Endothelial cell of umbilical vein (primary cell): Measurements from ENCODE around the gene AKAP8L.

Experiments used
- EZH2 ChIP-seq: IDR thresholded peaks from 2 replicates; pipeline ENCODE4 v1.6.1; 2012; ENCODE audit warnings: borderline replicate concordance, low read depth, mild to moderate bottlenecking, moderate library complexity, low read length, inconsistent platforms; ENCODE audit not compliant: severe bottlenecking
- FOS ChIP-seq: IDR thresholded peaks from 2 replicates; pipeline ENCODE4 v1.6.1; 2011; ENCODE audit warnings: mild to moderate bottlenecking, low read length, moderate library complexity, borderline replicate concordance; ENCODE audit not compliant: insufficient read depth
- GATA2 ChIP-seq: IDR thresholded peaks from 2 replicates; pipeline ENCODE4 v1.7.0; 2011; ENCODE audit warnings: low read depth, mild to moderate bottlenecking, moderate library complexity, mixed read lengths, low read length; ENCODE audit not compliant: insufficient read length, insufficient read depth
- JUN ChIP-seq: IDR thresholded peaks from 2 replicates; pipeline ENCODE4 v1.6.1; 2011; ENCODE audit warnings: borderline replicate concordance, low read depth; ENCODE audit not compliant: insufficient read length, insufficient read depth
- MAX ChIP-seq: IDR thresholded peaks from 2 replicates; pipeline ENCODE4 v1.6.1; 2011; ENCODE audit not compliant: insufficient read depth, insufficient read length
- POLR2A ChIP-seq: IDR thresholded peaks from 2 replicates; pipeline ENCODE4 v1.6.1; 2012; ENCODE audit warnings: low read depth, mild to moderate bottlenecking, control low read depth, low read length
- POLR2AphosphoS5 ChIP-seq: IDR thresholded peaks from 2 replicates; pipeline ENCODE4 v1.6.1; 2012; ENCODE audit warnings: low read depth, mild to moderate bottlenecking, control low read depth, low read length, moderate library complexity; ENCODE audit not compliant: insufficient read depth
- TF ChIP-seq, protein P1 (sequence below), 2 donors: IDR thresholded peaks; 1 replicate in 1 of 2; 2 replicates in 1 of 2; pipeline ENCODE4 v1.5.1; 2011; ENCODE audit warnings: low read length in 2 of 2, mild to moderate bottlenecking in 2 of 2, moderate library complexity in 2 of 2, control low read depth in 1 of 2, inconsistent platforms in 1 of 2, low read depth in 1 of 2; ENCODE audit not compliant: insufficient read depth in 1 of 2; ENCODE audit errors: extremely low read depth in 1 of 2

DNA sequence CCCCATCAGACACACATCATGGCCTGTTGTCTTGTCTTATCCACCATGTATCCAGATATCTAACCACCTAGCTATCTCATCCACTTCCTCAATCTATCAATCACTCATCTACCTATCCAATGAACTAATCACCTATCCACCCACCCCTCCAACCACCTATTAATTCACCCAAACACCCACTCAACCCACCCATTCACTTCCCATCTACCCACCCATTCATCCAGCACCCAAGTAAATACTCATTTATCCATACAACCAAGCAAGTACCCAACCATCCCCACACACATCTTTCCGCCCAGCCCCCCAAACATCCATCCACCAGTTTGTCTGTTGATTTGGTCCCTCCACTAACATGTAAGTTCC, 31.7 kb upstream of the AKAP8L start:
- TF ChIP-seq POLR2A (no peak), EZH2 (no peak), POLR2AphosphoS5 (no peak), MAX (no peak), GATA2 (no peak), JUN (no peak), FOS (no peak)
- TF ChIP-seq, protein P1, sequence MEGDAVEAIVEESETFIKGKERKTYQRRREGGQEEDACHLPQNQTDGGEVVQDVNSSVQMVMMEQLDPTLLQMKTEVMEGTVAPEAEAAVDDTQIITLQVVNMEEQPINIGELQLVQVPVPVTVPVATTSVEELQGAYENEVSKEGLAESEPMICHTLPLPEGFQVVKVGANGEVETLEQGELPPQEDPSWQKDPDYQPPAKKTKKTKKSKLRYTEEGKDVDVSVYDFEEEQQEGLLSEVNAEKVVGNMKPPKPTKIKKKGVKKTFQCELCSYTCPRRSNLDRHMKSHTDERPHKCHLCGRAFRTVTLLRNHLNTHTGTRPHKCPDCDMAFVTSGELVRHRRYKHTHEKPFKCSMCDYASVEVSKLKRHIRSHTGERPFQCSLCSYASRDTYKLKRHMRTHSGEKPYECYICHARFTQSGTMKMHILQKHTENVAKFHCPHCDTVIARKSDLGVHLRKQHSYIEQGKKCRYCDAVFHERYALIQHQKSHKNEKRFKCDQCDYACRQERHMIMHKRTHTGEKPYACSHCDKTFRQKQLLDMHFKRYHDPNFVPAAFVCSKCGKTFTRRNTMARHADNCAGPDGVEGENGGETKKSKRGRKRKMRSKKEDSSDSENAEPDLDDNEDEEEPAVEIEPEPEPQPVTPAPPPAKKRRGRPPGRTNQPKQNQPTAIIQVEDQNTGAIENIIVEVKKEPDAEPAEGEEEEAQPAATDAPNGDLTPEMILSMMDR (IDR thresholded peaks at IDR 0.05; ENCODE audit: extremely low read depth in 1 of 2, insufficient read depth in 1 of 2, low read depth in 1 of 2, low read length in 2 of 2) = no peak
